A549 (cell line): ENCODE measurements around the gene FOXK1.

Source experiments
- BHLHE40 ChIP-seq: IDR thresholded peaks from 2 replicates; pipeline ENCODE4 v1.6.1; 2012; ENCODE audit warnings: low read depth, low read length, inconsistent platforms
- CHD2 ChIP-seq: fragments of 150-350 bp; IDR thresholded peaks from 2 replicates; pipeline ENCODE4 v1.6.1; 2014; ENCODE audit warnings: low read length; ENCODE audit not compliant: partially characterized antibody
- CHD4 ChIP-seq: fragments of 200-600 bp; sonication (generic); IDR thresholded peaks from 2 replicates; pipeline ENCODE4 v1.6.1; 2016; ENCODE audit warnings: antibody characterized with exemption, mild to moderate bottlenecking, borderline replicate concordance
- ELK1 ChIP-seq: fragments of 150-350 bp; IDR thresholded peaks from 2 replicates; pipeline ENCODE4 v1.6.1; 2014; ENCODE audit warnings: low read depth, mild to moderate bottlenecking, low read length
- EP300 ChIP-seq, 2 experiments: fragments of >200 bp; sonication (Bioruptor Twin); formaldehyde crosslinking; IDR thresholded peaks; 2 replicates in 1 of 2; 3 replicates in 1 of 2; pipeline ENCODE4 v1.6.1; 2016 to 2017
- JUNB ChIP-seq: fragments of >200 bp; sonication (Bioruptor Twin); formaldehyde crosslinking; IDR thresholded peaks from 2 replicates; pipeline ENCODE4 v1.6.1; 2016
- POLR2A ChIP-seq: IDR thresholded peaks from 2 replicates; pipeline ENCODE4 v1.6.1; 2012; ENCODE audit warnings: mild to moderate bottlenecking, low read length
- RCOR1 ChIP-seq: fragments of 150-350 bp; IDR thresholded peaks from 2 replicates; pipeline ENCODE4 v1.6.1; 2014; ENCODE audit warnings: antibody characterized with exemption, low read length, low read depth
- REST ChIP-seq: fragments of 200-600 bp; sonication (generic); IDR thresholded peaks from 2 replicates; pipeline ENCODE4 v1.6.1; 2016; ENCODE audit warnings: antibody characterized with exemption, mild to moderate bottlenecking, moderate library complexity
- RFX5 ChIP-seq: fragments of 450-650 bp; IDR thresholded peaks from 2 replicates; pipeline ENCODE4 v1.7.1; 2014; ENCODE audit warnings: antibody characterized with exemption, mild to moderate bottlenecking, moderate library complexity
- SMC3 ChIP-seq: fragments of >200 bp; sonication (Bioruptor Twin); formaldehyde crosslinking; IDR thresholded peaks from 3 replicates; pipeline ENCODE4 v1.6.1; 2018; ENCODE audit warnings: inconsistent platforms
- TFCP2L1 ChIP-seq: fragments of 250-450 bp; sonication (Bioruptor Pico); IDR thresholded peaks from 2 replicates; pipeline ENCODE4 v1.5.0; 2021; ENCODE audit warnings: mild to moderate bottlenecking
- TF ChIP-seq, protein P1 (sequence below): fragments of >200 bp; sonication (Bioruptor Twin); formaldehyde crosslinking; IDR thresholded peaks from 3 replicates; pipeline ENCODE4 v1.5.1; 2016
- TF ChIP-seq, protein P2 (sequence below): IDR thresholded peaks from 2 replicates; pipeline ENCODE4 v1.6.1; 2012; ENCODE audit warnings: low read depth, borderline replicate concordance

DNA sequence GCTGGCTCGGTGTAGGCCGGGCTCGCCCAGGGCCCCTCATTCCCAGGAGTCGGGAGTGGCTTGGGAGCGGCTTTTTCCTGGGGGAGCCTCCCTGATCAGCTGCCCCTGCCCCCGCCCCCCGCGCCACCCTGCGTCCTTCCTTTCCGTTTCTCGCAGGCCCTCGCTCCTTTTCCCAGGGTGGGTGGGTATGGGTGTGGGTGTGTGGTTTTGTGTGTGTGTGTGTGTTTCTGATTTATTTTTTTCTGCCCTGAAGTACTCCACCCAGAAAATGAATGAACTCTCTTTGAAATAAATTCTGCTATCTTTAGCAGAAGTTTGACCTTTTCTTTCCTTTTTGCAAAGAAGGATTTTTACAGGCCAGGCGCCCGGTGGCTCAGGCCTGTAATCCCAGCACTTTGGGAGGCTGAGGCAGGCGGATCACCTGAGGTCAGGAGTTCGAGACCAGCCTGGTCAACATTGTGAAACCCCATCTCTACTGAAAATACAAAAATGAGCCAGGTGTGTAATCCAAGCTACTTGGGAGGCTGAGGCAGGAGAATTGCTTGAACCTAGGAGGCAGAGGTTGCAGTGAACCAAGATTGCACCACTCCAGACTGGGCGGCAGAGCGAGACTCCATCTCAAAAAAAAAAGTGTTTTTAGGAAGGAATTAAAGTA, 63.3 kb downstream of the FOXK1 start:
- TF ChIP-seq, protein P1, sequence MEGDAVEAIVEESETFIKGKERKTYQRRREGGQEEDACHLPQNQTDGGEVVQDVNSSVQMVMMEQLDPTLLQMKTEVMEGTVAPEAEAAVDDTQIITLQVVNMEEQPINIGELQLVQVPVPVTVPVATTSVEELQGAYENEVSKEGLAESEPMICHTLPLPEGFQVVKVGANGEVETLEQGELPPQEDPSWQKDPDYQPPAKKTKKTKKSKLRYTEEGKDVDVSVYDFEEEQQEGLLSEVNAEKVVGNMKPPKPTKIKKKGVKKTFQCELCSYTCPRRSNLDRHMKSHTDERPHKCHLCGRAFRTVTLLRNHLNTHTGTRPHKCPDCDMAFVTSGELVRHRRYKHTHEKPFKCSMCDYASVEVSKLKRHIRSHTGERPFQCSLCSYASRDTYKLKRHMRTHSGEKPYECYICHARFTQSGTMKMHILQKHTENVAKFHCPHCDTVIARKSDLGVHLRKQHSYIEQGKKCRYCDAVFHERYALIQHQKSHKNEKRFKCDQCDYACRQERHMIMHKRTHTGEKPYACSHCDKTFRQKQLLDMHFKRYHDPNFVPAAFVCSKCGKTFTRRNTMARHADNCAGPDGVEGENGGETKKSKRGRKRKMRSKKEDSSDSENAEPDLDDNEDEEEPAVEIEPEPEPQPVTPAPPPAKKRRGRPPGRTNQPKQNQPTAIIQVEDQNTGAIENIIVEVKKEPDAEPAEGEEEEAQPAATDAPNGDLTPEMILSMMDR: no peak
- TF ChIP-seq POLR2A (no peak), JUNB (no peak), BHLHE40 (no peak), RCOR1 (no peak), CHD2 (peak; percentile 9), REST (no peak), TFCP2L1 (CRISPR knock-in tag) (no peak), CHD4 (no peak), SMC3 (peak; percentile 7; the same call in 1 of the 3 replicates), RFX5 (no peak), EP300 (IDR thresholded peaks at IDR 0.05) (0 out of 5 replicates have a peak, but pooled peaks of 1 of the 2 experiments have one; percentile 16), ELK1 (no peak)
- TF ChIP-seq, protein P2, sequence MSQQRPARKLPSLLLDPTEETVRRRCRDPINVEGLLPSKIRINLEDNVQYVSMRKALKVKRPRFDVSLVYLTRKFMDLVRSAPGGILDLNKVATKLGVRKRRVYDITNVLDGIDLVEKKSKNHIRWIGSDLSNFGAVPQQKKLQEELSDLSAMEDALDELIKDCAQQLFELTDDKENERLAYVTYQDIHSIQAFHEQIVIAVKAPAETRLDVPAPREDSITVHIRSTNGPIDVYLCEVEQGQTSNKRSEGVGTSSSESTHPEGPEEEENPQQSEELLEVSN: no peak
